CD4-positive, CD25-positive, alpha-beta regulatory T cell (primary cell): Measurements from ENCODE around the gene CDH12. TPM values are rescaled to one million over a fixed set of nuclear protein-coding genes. Genes with fewer than 3 reads are reported as not detected.

Source experiments
- ATAC-seq, 2 donors: fragments of 150-1000 bp; cut with Tn5 transposase; one replicate each; pipeline ENCODE4 v1.10.0; 2021; ENCODE audit warnings: low read depth in 2 of 2, moderate number of reproducible peaks in 2 of 2, moderate library complexity in 1 of 2
- DNase-seq, 3 donors: peaks; one replicate each; pipeline versions ENCODE4 v3.0.0 to v3.0.0-alpha.2; 2012 to 2022; ENCODE audit warnings: mixed read lengths in 1 of 3
- H3K27ac ChIP-seq: one replicate; pipeline ENCODE4 v1.7.0; 2013; ENCODE audit warnings: mild to moderate bottlenecking, low read length; ENCODE audit not compliant: insufficient read depth, poor library complexity, severe bottlenecking
- H3K27me3 ChIP-seq: one replicate; pipeline ENCODE4 v1.7.0; 2013; ENCODE audit warnings: low read length; ENCODE audit not compliant: control insufficient read depth, insufficient read depth
- H3K36me3 ChIP-seq: one replicate; pipeline ENCODE4 v1.7.0; 2013; ENCODE audit warnings: mild to moderate bottlenecking, low read length, moderate library complexity; ENCODE audit not compliant: control insufficient read depth, insufficient read depth
- H3K4me1 ChIP-seq: 2 replicates; pipeline ENCODE4 v1.7.0; 2013; ENCODE audit warnings: mild to moderate bottlenecking, low read length; ENCODE audit not compliant: insufficient read depth, control insufficient read depth, poor library complexity, severe bottlenecking
- H3K4me3 ChIP-seq: one replicate; pipeline ENCODE4 v1.7.0; 2013; ENCODE audit warnings: low read depth, mild to moderate bottlenecking, low read length, moderate library complexity
- H3K9me3 ChIP-seq, 2 experiments: 1 replicate in 1 of 2; 2 replicates in 1 of 2; pipeline ENCODE4 v1.7.0; 2013; ENCODE audit warnings: low read length in 2 of 2, mild to moderate bottlenecking in 1 of 2, moderate library complexity in 1 of 2; ENCODE audit not compliant: control insufficient read depth in 2 of 2
- H3K27ac Mint-ChIP-seq, 3 donors: one replicate each; pipeline ENCODE4 v1.8.0; 2020 to 2022; ENCODE audit warnings: mild to moderate bottlenecking in 3 of 3, mixed read lengths in 3 of 3, moderate library complexity in 2 of 3
- H3K27me3 Mint-ChIP-seq: one replicate; pipeline ENCODE4 v1.8.0; 2022; ENCODE audit warnings: mild to moderate bottlenecking, mixed read lengths
- H3K36me3 Mint-ChIP-seq: one replicate; pipeline ENCODE4 v1.8.0; 2020; ENCODE audit warnings: mixed read lengths
- H3K4me1 Mint-ChIP-seq, 4 donors: one replicate each; pipeline ENCODE4 v1.8.0; 2020 to 2022; ENCODE audit warnings: mixed read lengths in 4 of 4, mild to moderate bottlenecking in 1 of 4
- H3K4me3 Mint-ChIP-seq, 4 donors: one replicate each; pipeline ENCODE4 v1.8.0; 2020 to 2022; ENCODE audit warnings: mild to moderate bottlenecking in 4 of 4, mixed read lengths in 4 of 4, moderate library complexity in 3 of 4
- H3K9me3 Mint-ChIP-seq, 7 donors: one replicate each; pipeline ENCODE4 v1.8.0; 2020 to 2022; ENCODE audit warnings: mixed read lengths in 7 of 7, mild to moderate bottlenecking in 3 of 7, moderate library complexity in 2 of 7
- polyA plus RNA-seq, 4 donors: library from polyadenylated mRNA; unstranded; fragments of 300-500 nt; fragmentation: Illumina TruSeq; gene quantifications; one replicate each; pipeline ENCODE4 v1.2.3, GENCODE V29; 2021
- total RNA-seq: library from RNA; stranded (reverse); gene quantifications from one replicate; pipeline ENCODE4 v1.2.3, GENCODE V29; 2022

The CDH12 gene
- total and polyA plus RNA-seq, 5 donors from 2014 or later, result not detected

GRCh38 chr5:22496666-22497065, 356.5 kb downstream of the CDH12 start:
- no peak overlapping the region for H3K27ac Mint-ChIP-seq
- Histone ChIP-seq H3K4me1 (no peaks in the 10 kb centered on the region), H3K9me3 (peaks cover 2 to 14% of the 10 kb centered on the region in 2 experiments), H3K4me3 (no peak overlapping the region), H3K36me3 (no peaks in the 10 kb centered on the region), H3K27ac (no peak overlapping the region), H3K27me3 (no peaks in the 10 kb centered on the region)
- peaks cover 0 to 28% (median 7%) of the 10 kb centered on the region in 7 donors for H3K9me3 Mint-ChIP-seq
- H3K4me1 Mint-ChIP-seq, result no peaks in the 10 kb centered on the region
- no peaks in the 10 kb centered on the region for H3K36me3 Mint-ChIP-seq
- ATAC-seq (no peak), DNase-seq (no peak)
- H3K4me3 Mint-ChIP-seq, result no peak overlapping the region
- H3K27me3 Mint-ChIP-seq, result no peaks in the 10 kb centered on the region

DNA sequence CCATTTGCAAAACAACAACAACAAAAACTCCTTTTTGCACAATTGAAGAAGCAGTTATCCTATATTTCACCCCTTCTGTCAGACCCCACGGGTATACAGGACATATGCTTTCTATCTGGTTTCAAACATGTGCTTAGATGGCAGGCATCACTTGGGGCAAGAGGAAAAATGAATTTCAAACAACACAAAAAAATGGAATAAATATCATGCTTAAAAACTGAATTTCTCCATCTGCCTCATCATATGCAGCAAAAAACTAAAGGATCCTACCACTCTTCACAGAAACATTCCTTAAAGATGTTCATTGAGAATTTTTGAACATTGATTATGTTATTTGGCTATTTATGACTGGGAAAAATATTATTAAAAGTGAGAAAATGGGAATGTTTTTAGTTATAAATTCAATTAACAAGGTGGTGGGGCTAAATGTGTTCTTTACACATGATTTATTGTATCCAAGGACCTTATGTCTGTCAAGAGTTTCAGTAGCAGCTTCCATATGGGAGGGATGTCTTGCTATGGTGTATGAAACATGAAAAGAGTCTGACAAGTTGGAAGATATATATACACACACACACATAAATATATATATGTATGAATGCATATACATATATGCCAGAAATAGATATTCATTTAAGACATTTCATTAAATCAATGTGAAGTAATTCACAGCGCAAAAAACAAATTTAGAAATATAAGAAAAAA, 358.0 kb downstream of the CDH12 start:
- Histone ChIP-seq H3K27me3 (no peaks in the 10 kb centered on the region), H3K4me3 (no peak overlapping the region), H3K36me3 (no peaks in the 10 kb centered on the region), H3K9me3 (peaks cover 2 to 14% of the 10 kb centered on the region in 2 experiments), H3K27ac (no peak overlapping the region), H3K4me1 (no peaks in the 10 kb centered on the region)
- no peak for ATAC-seq
- H3K4me3 Mint-ChIP-seq, result no peak overlapping the region
- H3K27me3 Mint-ChIP-seq, result no peaks in the 10 kb centered on the region
- no peak overlapping the region for H3K27ac Mint-ChIP-seq
- H3K36me3 Mint-ChIP-seq, result no peaks in the 10 kb centered on the region
- peaks cover 0 to 33% (median 9%) of the 10 kb centered on the region in 7 donors for H3K9me3 Mint-ChIP-seq
- H3K4me1 Mint-ChIP-seq, result no peaks in the 10 kb centered on the region
- no peak for DNase-seq

DNA sequence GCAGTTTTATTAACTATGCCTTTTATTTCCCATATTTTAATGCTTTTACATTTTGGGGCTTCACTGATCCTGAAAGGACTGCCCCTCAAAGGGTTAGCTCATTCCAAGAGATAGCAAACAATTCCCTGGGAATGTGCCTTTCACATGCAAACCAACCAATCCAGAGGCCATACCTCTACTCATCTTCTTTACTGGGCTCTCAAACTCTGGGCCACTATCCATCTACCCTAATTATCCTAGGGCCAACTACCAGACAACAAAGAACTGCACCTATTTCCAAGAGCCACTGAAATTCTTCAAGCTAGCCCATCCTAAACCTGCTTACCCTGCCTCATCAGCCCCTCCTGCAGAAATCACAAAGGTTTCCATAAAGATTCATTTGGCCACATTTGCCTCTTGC, 364.7 kb downstream of the CDH12 start:
- Histone ChIP-seq H3K4me3 (no peak overlapping the region), H3K4me1 (no peaks in the 10 kb centered on the region), H3K9me3 (peaks cover 0 to 8% of the 10 kb centered on the region in 2 experiments), H3K27ac (no peak overlapping the region), H3K36me3 (no peaks in the 10 kb centered on the region), H3K27me3 (no peaks in the 10 kb centered on the region)
- Mint-ChIP-seq H3K4me3 (no peak overlapping the region), H3K4me1 (no peaks in the 10 kb centered on the region), H3K27ac (no peak overlapping the region), H3K9me3 (peaks cover 2 to 39% (median 13%) of the 10 kb centered on the region in 7 donors), H3K27me3 (no peaks in the 10 kb centered on the region), H3K36me3 (no peaks in the 10 kb centered on the region)
- DNase-seq, result no peak
- ATAC-seq, result no peak

- H3K36me3 Mint-ChIP-seq, result no peaks in the 10 kb centered on the region
- no peaks in the 10 kb centered on the region for H3K36me3 ChIP-seq
- H3K27me3 Mint-ChIP-seq, result no peaks in the 10 kb centered on the region
- DNase-seq, result no peak
- H3K9me3 ChIP-seq, result no peaks in the 10 kb centered on the region
- no peak overlapping the region for H3K4me3 ChIP-seq
- H3K27ac Mint-ChIP-seq, result no peak overlapping the region
- no peak overlapping the region for H3K27ac ChIP-seq
- ATAC-seq, result no peak
- H3K4me3 Mint-ChIP-seq, result no peak overlapping the region
- peaks cover 6 to 20% (median 10%) of the 10 kb centered on the region in 7 donors for H3K9me3 Mint-ChIP-seq
- H3K4me1 Mint-ChIP-seq, result no peaks in the 10 kb centered on the region
- no peaks in the 10 kb centered on the region for H3K27me3 ChIP-seq
- H3K4me1 ChIP-seq, result no peaks in the 10 kb centered on the region
Measured at GRCh38 chr5:22480305-22480704, 372.8 kb downstream of the CDH12 start.

DNA sequence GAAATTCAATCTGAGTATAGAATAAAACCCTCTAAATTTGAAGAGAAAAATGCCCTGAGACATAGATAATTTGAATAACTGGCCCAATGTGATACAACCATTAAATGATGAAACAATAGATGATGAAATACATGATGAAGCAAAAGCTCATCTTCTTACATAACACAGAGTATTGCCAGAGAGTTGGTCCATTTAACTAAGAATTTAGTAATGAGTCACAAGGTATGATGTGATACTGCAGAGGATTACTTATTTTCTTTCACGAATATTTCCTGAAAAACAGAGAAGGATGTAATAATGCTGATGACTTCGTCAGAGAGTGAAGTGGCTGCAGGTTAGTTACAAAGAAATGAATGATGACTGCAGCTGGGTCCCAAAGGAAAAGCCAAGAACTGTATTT, 379.3 kb downstream of the CDH12 start:
- peaks cover 5 to 20% (median 12%) of the 10 kb centered on the region in 7 donors for H3K9me3 Mint-ChIP-seq
- DNase-seq, result no peak
- no peak overlapping the region for H3K27ac ChIP-seq
- peaks cover 3 to 11% of the 10 kb centered on the region in 2 experiments for H3K9me3 ChIP-seq
- H3K27ac Mint-ChIP-seq, result no peak overlapping the region
- no peaks in the 10 kb centered on the region for H3K4me1 Mint-ChIP-seq
- H3K27me3 ChIP-seq, result no peaks in the 10 kb centered on the region
- no peak for ATAC-seq
- H3K4me3 Mint-ChIP-seq, result no peak overlapping the region
- no peak overlapping the region for H3K4me3 ChIP-seq
- H3K27me3 Mint-ChIP-seq, result no peaks in the 10 kb centered on the region
- no peaks in the 10 kb centered on the region for H3K4me1 ChIP-seq
- no peaks in the 10 kb centered on the region for H3K36me3 ChIP-seq
- H3K36me3 Mint-ChIP-seq, result no peaks in the 10 kb centered on the region

- DNase-seq (no peak), ATAC-seq (no peak)
- no peak overlapping the region for H3K4me3 Mint-ChIP-seq
- Histone ChIP-seq H3K27me3 (no peaks in the 10 kb centered on the region), H3K27ac (no peak overlapping the region), H3K9me3 (peaks cover 3 to 11% of the 10 kb centered on the region in 2 experiments), H3K36me3 (no peaks in the 10 kb centered on the region), H3K4me3 (no peak overlapping the region), H3K4me1 (no peaks in the 10 kb centered on the region)
- H3K27me3 Mint-ChIP-seq, result no peaks in the 10 kb centered on the region
- no peak overlapping the region for H3K27ac Mint-ChIP-seq
- peaks cover 2 to 18% (median 10%) of the 10 kb centered on the region in 7 donors for H3K9me3 Mint-ChIP-seq
- no peaks in the 10 kb centered on the region for H3K36me3 Mint-ChIP-seq
- H3K4me1 Mint-ChIP-seq, result no peaks in the 10 kb centered on the region
Measured at GRCh38 chr5:22471154-22471553, 382.0 kb downstream of the CDH12 start.

GRCh38 chr5:22470408-22470807, 382.7 kb downstream of the CDH12 start:
- Histone ChIP-seq H3K36me3 (no peaks in the 10 kb centered on the region), H3K9me3 (peaks cover 3 to 11% of the 10 kb centered on the region in 2 experiments), H3K4me1 (no peaks in the 10 kb centered on the region), H3K27ac (no peak overlapping the region), H3K4me3 (no peak overlapping the region), H3K27me3 (no peaks in the 10 kb centered on the region)
- ATAC-seq, result no peak
- Mint-ChIP-seq H3K4me1 (no peaks in the 10 kb centered on the region), H3K9me3 (peaks cover 2 to 22% (median 10%) of the 10 kb centered on the region in 7 donors), H3K4me3 (no peak overlapping the region), H3K27me3 (no peaks in the 10 kb centered on the region), H3K36me3 (no peaks in the 10 kb centered on the region), H3K27ac (no peak overlapping the region)
- no peak for DNase-seq

DNA sequence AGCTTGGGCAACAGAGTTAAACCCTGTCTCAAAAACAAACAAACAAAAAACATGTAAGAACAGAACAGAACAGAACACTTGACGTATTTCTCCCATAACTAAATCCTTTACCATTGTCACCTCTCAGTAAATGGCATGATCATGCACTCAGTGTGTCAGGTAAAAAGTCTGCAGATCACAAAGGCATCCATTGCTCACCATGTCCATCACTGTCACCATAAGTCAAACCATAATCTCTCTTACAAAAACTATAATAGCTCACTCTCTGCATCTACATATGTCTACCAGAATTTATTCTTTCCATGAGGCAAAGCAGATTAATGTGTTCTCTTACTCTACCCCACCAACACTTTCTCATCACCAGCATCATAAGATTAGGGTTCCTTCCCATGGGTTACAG, 387.5 kb downstream of the CDH12 start:
- Mint-ChIP-seq H3K27me3 (no peaks in the 10 kb centered on the region), H3K27ac (no peak overlapping the region), H3K36me3 (no peaks in the 10 kb centered on the region), H3K4me1 (no peaks in the 10 kb centered on the region), H3K9me3 (peaks cover 2 to 28% (median 6%) of the 10 kb centered on the region in 7 donors), H3K4me3 (no peak overlapping the region)
- Histone ChIP-seq H3K27me3 (no peaks in the 10 kb centered on the region), H3K27ac (no peak overlapping the region), H3K4me3 (no peak overlapping the region), H3K36me3 (no peaks in the 10 kb centered on the region), H3K4me1 (no peaks in the 10 kb centered on the region), H3K9me3 (peaks cover 0 to 2% of the 10 kb centered on the region in 2 experiments)
- DNase-seq (no peak), ATAC-seq (no peak)
